ENCODE results near the gene ZNF521. TPM values are rescaled to one million over a fixed set of nuclear protein-coding genes. Genes with fewer than 3 reads are reported as not detected.

ZNF521 gene
- total and polyA plus RNA-seq, 4 donors, result 0.50 to 3.7 (median 1.5) TPM

GRCh38 chr18:25353080-25353479 lies 1.1 kb upstream of the ZNF521 start:
- Histone ChIP-seq H3K27me3 (ENCODE audit: control insufficient read depth in 4 of 4, insufficient read depth in 4 of 4, low read length in 3 of 4) (peaks cover 0 to 9% (median 3%) of the 10 kb centered on the region in 4 donors), H3K4me3 (ENCODE audit: low read depth in 1 of 3, low read length in 3 of 3) (no peak overlapping the region), H3K36me3 (ENCODE audit: control insufficient read depth in 4 of 4, insufficient read depth in 3 of 4, low read depth in 1 of 4, low read length in 3 of 4) (no peaks in the 10 kb centered on the region), H3K9me3 (ENCODE audit: control insufficient read depth in 4 of 4, low read length in 3 of 4) (no peaks in the 10 kb centered on the region), H3K27ac (ENCODE audit: low read depth in 1 of 2, low read length in 2 of 2) (no peak overlapping the region), H3K9ac (ENCODE audit: low read depth in 1 of 2, low read length in 2 of 2) (no peak overlapping the region), H3K4me1 (ENCODE audit: control insufficient read depth in 4 of 4, insufficient read depth in 4 of 4, low read length in 3 of 4) (peaks cover 13 to 22% (median 18%) of the 10 kb centered on the region in 4 donors)
- 46% methylated on average over 4 of the region's 4 CpGs for WGBS
- DNase-seq (ENCODE audit: low spot score), result no peak
- TF ChIP-seq EGR1 (IDR thresholded peaks at IDR 0.05; ENCODE audit: low read depth in 2 of 2), result no peak
- no peak for TF ChIP-seq HNF4G (IDR thresholded peaks at IDR 0.05)
- no peak for TF ChIP-seq CTCF (IDR thresholded peaks at IDR 0.05; ENCODE audit: low read depth, low read length, missing input control)
- TF ChIP-seq JUND (IDR thresholded peaks at IDR 0.05), result no peak
- no peak for TF ChIP-seq FOXA1 (IDR thresholded peaks at IDR 0.05)
- TF ChIP-seq NR2F2 (IDR thresholded peaks at IDR 0.05), result no peak
- no peak for TF ChIP-seq TAF1 (conservative IDR thresholded peaks at IDR 0.05)
- TF ChIP-seq GABPA (IDR thresholded peaks at IDR 0.05 in 1 of 2, conservative IDR thresholded peaks at IDR 0.05 in 1 of 2), result no peak
- no peak for TF ChIP-seq RAD21 (IDR thresholded peaks at IDR 0.05)
- no peak for TF ChIP-seq YY1 (IDR thresholded peaks at IDR 0.05)
- no peak for TF ChIP-seq SP1 (IDR thresholded peaks at IDR 0.05)
- no peak for TF ChIP-seq MAX (IDR thresholded peaks at IDR 0.05)
- TF ChIP-seq ATF3 (IDR thresholded peaks at IDR 0.05), result no peak
- no peak for TF ChIP-seq HNF4A (conservative IDR thresholded peaks at IDR 0.05)
- TF ChIP-seq ZBTB33 (IDR thresholded peaks at IDR 0.05), result no peak
- TF ChIP-seq RXRA (IDR thresholded peaks at IDR 0.05), result no peak

- no peak overlapping the region for H3K27ac ChIP-seq (ENCODE audit: low read depth in 1 of 2, low read length in 2 of 2)
- peaks cover 13 to 22% (median 18%) of the 10 kb centered on the region in 4 donors for H3K4me1 ChIP-seq (ENCODE audit: control insufficient read depth in 4 of 4, insufficient read depth in 4 of 4, low read length in 3 of 4)
- no peaks in the 10 kb centered on the region for H3K36me3 ChIP-seq (ENCODE audit: control insufficient read depth in 4 of 4, insufficient read depth in 3 of 4, low read depth in 1 of 4, low read length in 3 of 4)
- WGBS, result 3% methylated on average over 6 of the region's 6 CpGs
- no peak for TF ChIP-seq JUND (IDR thresholded peaks at IDR 0.05)
- no peak for TF ChIP-seq HNF4G (IDR thresholded peaks at IDR 0.05)
- TF ChIP-seq EGR1 (IDR thresholded peaks at IDR 0.05; ENCODE audit: low read depth in 2 of 2), result no peak
- no peak for TF ChIP-seq FOXA2 (IDR thresholded peaks at IDR 0.05)
- no peak for TF ChIP-seq RXRA (IDR thresholded peaks at IDR 0.05)
- TF ChIP-seq FOXA1 (IDR thresholded peaks at IDR 0.05), result no peak
- no peak for TF ChIP-seq CTCF (IDR thresholded peaks at IDR 0.05; ENCODE audit: low read depth, low read length, missing input control)
- TF ChIP-seq HNF4A (conservative IDR thresholded peaks at IDR 0.05), result no peak
- no peak for TF ChIP-seq SP1 (IDR thresholded peaks at IDR 0.05)
- TF ChIP-seq TAF1 (conservative IDR thresholded peaks at IDR 0.05), result no peak
- TF ChIP-seq ZBTB33 (IDR thresholded peaks at IDR 0.05), result no peak
- no peak for TF ChIP-seq REST (IDR thresholded peaks at IDR 0.05)
- no peak for TF ChIP-seq GABPA (IDR thresholded peaks at IDR 0.05 in 1 of 2, conservative IDR thresholded peaks at IDR 0.05 in 1 of 2)
- TF ChIP-seq ATF3 (IDR thresholded peaks at IDR 0.05), result no peak
- H3K9ac ChIP-seq (ENCODE audit: low read depth in 1 of 2, low read length in 2 of 2), result no peak overlapping the region
- no peak for DNase-seq (ENCODE audit: low spot score)
- no peaks in the 10 kb centered on the region for H3K9me3 ChIP-seq (ENCODE audit: control insufficient read depth in 4 of 4, low read length in 3 of 4)
- H3K27me3 ChIP-seq (ENCODE audit: control insufficient read depth in 4 of 4, insufficient read depth in 4 of 4, low read length in 3 of 4), result peaks cover 0 to 9% (median 3%) of the 10 kb centered on the region in 4 donors
- peak overlapping the region in 1 of 3 donors; percentile 81 for H3K4me3 ChIP-seq (ENCODE audit: low read depth in 1 of 3, low read length in 3 of 3)
Measured at GRCh38 chr18:25352629-25353005, 651 bp upstream of the ZNF521 start.
